Panc1 (cell line): ENCODE data around the gene SLC25A12. TPM values are rescaled to one million over a fixed set of nuclear protein-coding genes. Genes with fewer than 3 reads are reported as not detected.

ENCODE experiments used
- ATAC-seq: fragments of 200-7000 bp; cut with Tn5 transposase; 2 replicates; pipeline ENCODE4 v1.9.1; 2020; ENCODE audit warnings: mild to moderate bottlenecking, moderate library complexity
- BruUV-seq: library from RNA; stranded (reverse); fragments of 400-500 nt; replicated peaks from 2 replicates; lab custom pipeline; 2021; lab: Mats Ljungman, UMichigan
- CTCF ChIA-PET: fragments of 300-600 bp; sonication (Branson Sonifier 250); formaldehyde crosslinking; loops from one replicate; lab custom pipeline; 2022; ENCODE audit warnings: antibody characterized with exemption; lab: Charles Lee
- POLR2A ChIA-PET: fragments of 300-600 bp; sonication (Branson Sonifier 250); formaldehyde crosslinking; loops from one replicate; lab custom pipeline; 2022; ENCODE audit warnings: antibody characterized with exemption; lab: Charles Lee
- DNase-seq: peaks from one replicate; pipeline ENCODE4 v3.0.0-alpha.2; 2010; ENCODE audit warnings: low read depth, low spot score
- H3K27ac ChIP-seq: 2 replicates; pipeline ENCODE4 v1.5.1; 2011; ENCODE audit warnings: mild to moderate bottlenecking, low read length, inconsistent platforms
- H3K27me3 ChIP-seq: fragments of 200-500 bp; sonication (Bioruptor generic); 2 replicates; pipeline ENCODE4 v1.6.0; 2014; ENCODE audit warnings: low read length, inconsistent platforms; ENCODE audit not compliant: control insufficient read depth, insufficient read depth
- H3K36me3 ChIP-seq: fragments of 200-500 bp; sonication (Bioruptor generic); 2 replicates; pipeline ENCODE4 v1.5.1; 2014; ENCODE audit warnings: inconsistent platforms, mild to moderate bottlenecking, low read length, moderate library complexity; ENCODE audit not compliant: control insufficient read depth, insufficient read depth
- H3K4me1 ChIP-seq: 2 replicates; pipeline ENCODE4 v1.5.1; 2011; ENCODE audit warnings: inconsistent platforms, mild to moderate bottlenecking, low read length, moderate library complexity; ENCODE audit not compliant: control insufficient read depth, insufficient read depth
- H3K4me3 ChIP-seq, 2 experiments: 2 replicates each; pipeline ENCODE4 v1.5.1; 2011 to 2012; ENCODE audit warnings: low read depth in 2 of 2, low read length in 2 of 2, mild to moderate bottlenecking in 2 of 2, inconsistent platforms in 1 of 2, moderate library complexity in 1 of 2
- H3K9me3 ChIP-seq: fragments of 200-500 bp; sonication (Bioruptor generic); 2 replicates; pipeline ENCODE4 v1.5.1; 2014; ENCODE audit warnings: low read depth, mild to moderate bottlenecking, inconsistent platforms, low read length, moderate library complexity; ENCODE audit not compliant: control insufficient read depth, insufficient read depth
- POLR2AphosphoS5 ChIP-seq: IDR thresholded peaks from 2 replicates; pipeline ENCODE4 v1.6.1; 2012; ENCODE audit warnings: mild to moderate bottlenecking, low read depth, low read length, moderate library complexity
- SIN3A ChIP-seq: IDR thresholded peaks from 2 replicates; pipeline ENCODE4 v1.6.1; 2012; ENCODE audit warnings: low read depth, mild to moderate bottlenecking, low read length, moderate library complexity, borderline replicate concordance; ENCODE audit not compliant: insufficient read depth
- TCF7L2 ChIP-seq: IDR thresholded peaks from 2 replicates; pipeline ENCODE4 v1.6.1; 2011; ENCODE audit warnings: mild to moderate bottlenecking, low read depth, low read length, inconsistent platforms
- in situ Hi-C: cut with HindIII; loops from 2 replicates; pipeline ENCODE4 v1.10.0; 2016; ENCODE audit warnings: low sequenced_read_pairs, low pct_unique_long_range_greater_than_20kb
- intact Hi-C: fragments of 100-400 bp; cut with micrococcal nuclease; formaldehyde crosslinking; loops from one replicate; pipeline ENCODE4 v1.10.0; 2022; ENCODE audit not compliant: unreplicated experiment
- total RNA-seq: library from RNA; stranded (reverse); gene quantifications from one replicate; pipeline ENCODE4 v1.2.1, GENCODE V29; 2021; ENCODE audit not compliant: unreplicated experiment
- TF ChIP-seq, protein P1 (sequence below), 2 experiments: IDR thresholded peaks; 2 replicates each; pipeline ENCODE4 v1.6.1; 2011 to 2012; ENCODE audit warnings: low read depth in 2 of 2, control low read depth in 1 of 2, low read length in 1 of 2, mild to moderate bottlenecking in 1 of 2, moderate library complexity in 1 of 2; ENCODE audit not compliant: insufficient read depth in 1 of 2
- TF ChIP-seq, protein P2 (sequence below): fragments of 450-650 bp; IDR thresholded peaks from 2 replicates; pipeline ENCODE4 v1.5.1; 2017; ENCODE audit warnings: mild to moderate bottlenecking

Gene SLC25A12
- total RNA-seq, 1 experiment from 2014 or later = 17.8 TPM

DNA sequence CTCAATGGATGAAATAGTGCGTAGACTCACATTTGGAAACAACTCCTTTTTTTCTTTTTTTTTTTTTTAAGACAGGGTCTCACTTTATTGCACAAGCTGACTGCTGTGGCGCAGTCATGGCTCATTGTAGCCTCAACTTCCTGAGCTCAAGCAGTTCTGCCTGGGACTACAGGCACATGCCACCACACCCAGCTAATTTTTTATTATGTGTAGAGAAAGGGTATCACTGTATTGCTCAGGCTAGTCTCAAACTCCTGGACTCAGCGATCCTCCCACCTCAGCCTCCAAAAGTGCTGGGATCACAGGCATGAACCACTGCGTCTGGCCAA, 45.7 kb upstream of the SLC25A12 start:
- Histone ChIP-seq H3K36me3 (no peaks in the 10 kb centered on the region), H3K4me3 (no peak overlapping the region), H3K27ac (no peak overlapping the region), H3K9me3 (no peaks in the 10 kb centered on the region), H3K4me1 (no peaks in the 10 kb centered on the region), H3K27me3 (no peaks in the 10 kb centered on the region)
- no peak for DNase-seq
- no peak for TF ChIP-seq SIN3A
- TF ChIP-seq, protein P1, sequence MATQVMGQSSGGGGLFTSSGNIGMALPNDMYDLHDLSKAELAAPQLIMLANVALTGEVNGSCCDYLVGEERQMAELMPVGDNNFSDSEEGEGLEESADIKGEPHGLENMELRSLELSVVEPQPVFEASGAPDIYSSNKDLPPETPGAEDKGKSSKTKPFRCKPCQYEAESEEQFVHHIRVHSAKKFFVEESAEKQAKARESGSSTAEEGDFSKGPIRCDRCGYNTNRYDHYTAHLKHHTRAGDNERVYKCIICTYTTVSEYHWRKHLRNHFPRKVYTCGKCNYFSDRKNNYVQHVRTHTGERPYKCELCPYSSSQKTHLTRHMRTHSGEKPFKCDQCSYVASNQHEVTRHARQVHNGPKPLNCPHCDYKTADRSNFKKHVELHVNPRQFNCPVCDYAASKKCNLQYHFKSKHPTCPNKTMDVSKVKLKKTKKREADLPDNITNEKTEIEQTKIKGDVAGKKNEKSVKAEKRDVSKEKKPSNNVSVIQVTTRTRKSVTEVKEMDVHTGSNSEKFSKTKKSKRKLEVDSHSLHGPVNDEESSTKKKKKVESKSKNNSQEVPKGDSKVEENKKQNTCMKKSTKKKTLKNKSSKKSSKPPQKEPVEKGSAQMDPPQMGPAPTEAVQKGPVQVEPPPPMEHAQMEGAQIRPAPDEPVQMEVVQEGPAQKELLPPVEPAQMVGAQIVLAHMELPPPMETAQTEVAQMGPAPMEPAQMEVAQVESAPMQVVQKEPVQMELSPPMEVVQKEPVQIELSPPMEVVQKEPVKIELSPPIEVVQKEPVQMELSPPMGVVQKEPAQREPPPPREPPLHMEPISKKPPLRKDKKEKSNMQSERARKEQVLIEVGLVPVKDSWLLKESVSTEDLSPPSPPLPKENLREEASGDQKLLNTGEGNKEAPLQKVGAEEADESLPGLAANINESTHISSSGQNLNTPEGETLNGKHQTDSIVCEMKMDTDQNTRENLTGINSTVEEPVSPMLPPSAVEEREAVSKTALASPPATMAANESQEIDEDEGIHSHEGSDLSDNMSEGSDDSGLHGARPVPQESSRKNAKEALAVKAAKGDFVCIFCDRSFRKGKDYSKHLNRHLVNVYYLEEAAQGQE (IDR thresholded peaks at IDR 0.05; ENCODE audit: insufficient read depth in 1 of 2, low read depth in 2 of 2, low read length in 1 of 2) = no peak
- no peak for TF ChIP-seq POLR2AphosphoS5
- intact Hi-C loops (no loop called here), in situ Hi-C loops (no loop called here)
- POLR2A ChIA-PET = interaction anchor here (1.1 kb wide), 1 partner anchor 73 kb away, joined by 6 read pairs; no protein-coding TSS in a partner anchor
- BruUV-seq = no TSS peak
- CTCF ChIA-PET = interaction anchor here (0.7 kb wide), 1 partner anchor 97 kb away, joined by 4 read pairs; no protein-coding TSS in a partner anchor
- no peak for ATAC-seq

DNA sequence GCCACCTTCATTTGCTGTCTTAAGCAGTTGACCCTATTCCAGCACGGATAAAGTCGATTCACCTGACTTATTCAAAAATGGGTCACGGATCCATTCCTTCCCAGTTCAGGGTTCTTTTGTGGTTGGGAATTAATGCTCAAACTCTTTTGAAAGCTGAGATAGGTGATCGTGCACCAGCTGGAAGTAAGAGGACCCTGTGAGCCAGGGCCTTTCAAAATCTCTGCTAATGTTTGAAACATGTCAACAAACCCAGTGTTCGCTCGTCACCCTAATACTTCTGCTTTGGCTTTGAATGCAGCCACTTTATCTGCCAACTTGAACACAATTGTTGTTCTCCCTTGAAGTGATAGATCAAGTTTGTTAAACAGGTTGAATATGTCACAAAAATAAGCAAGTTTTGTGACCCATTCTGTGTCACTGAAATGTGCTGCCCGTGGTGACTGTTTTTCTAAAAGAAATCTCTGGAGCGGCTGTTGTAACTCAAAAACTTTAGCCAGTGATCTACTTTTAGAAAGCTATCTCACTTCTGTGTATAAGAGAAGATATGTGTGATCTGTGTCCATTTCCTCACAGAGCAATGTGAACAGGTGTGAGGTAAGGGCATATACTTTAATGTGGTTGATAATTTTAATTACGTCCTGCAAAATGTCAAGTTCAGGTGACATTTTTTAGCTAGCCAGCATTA, 45.2 kb upstream of the SLC25A12 start:
- in situ Hi-C loops = no loop called here
- Histone ChIP-seq H3K36me3 (no peaks in the 10 kb centered on the region), H3K27me3 (no peaks in the 10 kb centered on the region), H3K27ac (no peak overlapping the region), H3K4me3 (no peak overlapping the region), H3K4me1 (no peaks in the 10 kb centered on the region), H3K9me3 (no peaks in the 10 kb centered on the region)
- BruUV-seq = no TSS peak
- intact Hi-C loops = no loop called here
- no peak for ATAC-seq
- TF ChIP-seq, protein P1 (IDR thresholded peaks at IDR 0.05; ENCODE audit: insufficient read depth in 1 of 2, low read depth in 2 of 2, low read length in 1 of 2) = no peak
- TF ChIP-seq SIN3A (no peak), POLR2AphosphoS5 (no peak), TCF7L2 (no peak)
- TF ChIP-seq, protein P2, sequence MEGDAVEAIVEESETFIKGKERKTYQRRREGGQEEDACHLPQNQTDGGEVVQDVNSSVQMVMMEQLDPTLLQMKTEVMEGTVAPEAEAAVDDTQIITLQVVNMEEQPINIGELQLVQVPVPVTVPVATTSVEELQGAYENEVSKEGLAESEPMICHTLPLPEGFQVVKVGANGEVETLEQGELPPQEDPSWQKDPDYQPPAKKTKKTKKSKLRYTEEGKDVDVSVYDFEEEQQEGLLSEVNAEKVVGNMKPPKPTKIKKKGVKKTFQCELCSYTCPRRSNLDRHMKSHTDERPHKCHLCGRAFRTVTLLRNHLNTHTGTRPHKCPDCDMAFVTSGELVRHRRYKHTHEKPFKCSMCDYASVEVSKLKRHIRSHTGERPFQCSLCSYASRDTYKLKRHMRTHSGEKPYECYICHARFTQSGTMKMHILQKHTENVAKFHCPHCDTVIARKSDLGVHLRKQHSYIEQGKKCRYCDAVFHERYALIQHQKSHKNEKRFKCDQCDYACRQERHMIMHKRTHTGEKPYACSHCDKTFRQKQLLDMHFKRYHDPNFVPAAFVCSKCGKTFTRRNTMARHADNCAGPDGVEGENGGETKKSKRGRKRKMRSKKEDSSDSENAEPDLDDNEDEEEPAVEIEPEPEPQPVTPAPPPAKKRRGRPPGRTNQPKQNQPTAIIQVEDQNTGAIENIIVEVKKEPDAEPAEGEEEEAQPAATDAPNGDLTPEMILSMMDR = no peak
- POLR2A ChIA-PET = interaction anchor here (1.1 kb wide), 1 partner anchor 73 kb away, joined by 6 read pairs; no protein-coding TSS in a partner anchor
- DNase-seq = no peak
- CTCF ChIA-PET = interaction anchor here (0.6 to 0.7 kb wide), 2 partner anchors 98 to 180 kb away, joined by 3 to 4 read pairs; no protein-coding TSS in a partner anchor
